ENCODE measurements around the gene SH2B2. TPM values are rescaled to one million over a fixed set of nuclear protein-coding genes. Genes with fewer than 3 reads are reported as not detected.

Gene SH2B2
- total and polyA plus RNA-seq, 2 donors (not counting 3 experiments of a cell fraction or from before 2014, with no cell fraction given): 0.69 to 0.73 TPM

DNA sequence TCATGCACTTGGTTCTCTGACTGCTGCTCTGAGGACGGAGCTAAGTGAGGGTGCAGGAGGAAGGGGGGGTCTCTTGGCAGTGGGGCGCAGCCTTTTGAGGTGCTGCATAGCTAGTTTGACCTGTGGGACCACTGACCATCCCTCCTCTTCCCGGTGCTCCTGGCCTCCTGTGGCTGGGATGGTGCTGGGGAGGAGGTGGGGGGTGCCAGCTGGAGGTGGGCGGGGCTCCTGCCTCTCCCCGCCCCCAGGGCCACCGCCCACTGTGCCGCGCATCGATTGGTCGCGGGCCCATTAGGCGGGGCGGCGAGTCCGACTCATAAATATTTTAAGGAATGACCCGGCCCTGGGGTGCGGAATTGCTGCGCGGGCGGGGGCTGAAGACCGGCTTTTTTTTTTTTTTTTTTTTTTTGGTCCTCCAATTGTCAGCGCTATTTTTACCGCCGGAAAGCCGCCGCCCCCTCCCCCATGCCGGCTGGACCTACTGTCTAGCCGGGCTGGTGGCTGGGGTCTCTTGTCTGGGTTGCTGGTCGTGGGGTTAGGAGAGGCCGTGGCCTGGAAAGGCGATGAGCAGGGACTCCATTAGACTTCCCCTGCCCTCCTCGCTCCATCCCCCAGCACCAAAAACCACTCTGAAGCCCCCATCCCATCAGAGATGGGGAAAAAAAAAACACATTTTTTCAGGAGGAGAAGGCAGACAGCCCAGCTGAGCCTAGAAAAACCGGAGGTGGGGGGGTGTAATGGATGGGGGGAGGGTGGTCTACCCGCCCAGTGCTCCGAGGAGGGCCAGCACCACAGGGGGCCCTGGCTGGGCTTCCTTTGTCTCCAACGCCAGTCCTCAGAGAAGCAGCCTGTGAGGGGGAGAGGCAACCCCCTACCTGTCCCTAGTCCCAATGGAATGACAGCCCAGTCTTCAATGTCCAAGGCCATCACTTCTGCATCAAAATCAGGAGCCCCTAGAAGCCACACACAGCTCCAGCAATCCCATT is 6.4 kb downstream of the SH2B2 start:
- CTCF ChIA-PET: interaction anchor here (0.6 to 0.7 kb wide), 2 partner anchors 8 to 787 kb away, joined by 3 to 5 read pairs; no protein-coding TSS in a partner anchor
- Histone ChIP-seq H2AFZ (ENCODE audit: low read depth, low read length) (no peak overlapping the region), H3K79me2 (ENCODE audit: control insufficient read depth, insufficient read depth, low read length) (no peaks in the 10 kb centered on the region), H3K9ac (replicated peaks; ENCODE audit: extremely low read depth, insufficient read depth, low read length) (no peak overlapping the region), H3K4me2 (ENCODE audit: insufficient read depth, low read length) (no peak overlapping the region), H3K9me3 (replicated peaks; ENCODE audit: control insufficient read depth, insufficient read depth, low read length) (no peaks in the 10 kb centered on the region), H3K4me1 (ENCODE audit: control insufficient read depth, extremely low read depth, insufficient read depth, low read length) (no peaks in the 10 kb centered on the region), H4K20me1 (replicated peaks; ENCODE audit: control insufficient read depth, extremely low read depth, insufficient read depth, low read length) (no peaks in the 10 kb centered on the region), H3K4me3 (replicated peaks in 1 of 3; ENCODE audit: insufficient read depth in 1 of 3, low read depth in 1 of 3, low read length in 3 of 3) (no peak overlapping the region), H3K27me3 (ENCODE audit: control insufficient read depth in 2 of 2, insufficient read depth in 2 of 2, low read length in 2 of 2) (peaks cover 0 to 2% of the 10 kb centered on the region in 2 experiments), H3K36me3 (ENCODE audit: control insufficient read depth in 2 of 2, extremely low read depth in 1 of 2, insufficient read depth in 2 of 2, low read length in 2 of 2) (no peaks in the 10 kb centered on the region), H3K27ac (ENCODE audit: insufficient read depth, low read depth, low read length) (no peak overlapping the region), H3K9me1 (replicated peaks; ENCODE audit: control insufficient read depth, extremely low read depth, insufficient read depth, low read length) (no peaks in the 10 kb centered on the region)
- intact Hi-C loops (cut with micrococcal nuclease) (no loop called here), dilution Hi-C loops (cut with MboI; ENCODE audit: extremely low pct_ligation_motif_present, low sequenced_read_pairs) (no loop called here)
- no TSS peak for BruUV-seq (replicated peaks)
- no peak for FAIRE-seq
- POLR2A ChIA-PET: no interaction called here
- DNase-seq (ENCODE audit: low read depth, low spot score): no peak
- TF ChIP-seq POLR2A (IDR thresholded peaks at IDR 0.05; ENCODE audit: low read depth, low read length): no peak

DNA sequence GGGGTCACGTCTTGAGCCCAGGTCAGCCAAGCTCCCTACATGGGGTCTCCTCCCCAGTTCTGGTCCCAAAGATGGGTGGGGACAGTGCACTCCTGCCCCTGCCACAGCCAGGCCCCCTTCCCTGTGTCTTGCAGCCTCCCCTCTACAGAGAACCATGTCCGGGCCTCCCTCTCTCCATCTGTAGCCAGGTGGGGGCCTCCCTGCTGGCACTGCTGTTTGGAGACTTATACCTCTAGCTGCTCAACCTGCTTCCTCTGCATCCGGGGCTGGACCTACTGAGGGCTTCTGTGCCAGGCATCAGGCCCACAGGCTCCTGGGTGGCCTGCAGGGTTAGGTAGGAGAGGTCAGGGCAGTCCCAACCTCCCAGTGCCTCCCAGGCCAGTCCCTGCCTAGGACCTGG is 7.9 kb downstream of the SH2B2 start:
- BruUV-seq (replicated peaks): no TSS peak
- dilution Hi-C loops (cut with MboI; ENCODE audit: extremely low pct_ligation_motif_present, low sequenced_read_pairs): no loop called here
- H3K9ac ChIP-seq (replicated peaks; ENCODE audit: extremely low read depth, insufficient read depth, low read length): no peak overlapping the region
- intact Hi-C loops (cut with micrococcal nuclease): no loop called here
- CTCF ChIA-PET: interaction anchor here (1.0 to 1.3 kb wide), 2 partner anchors 18 to 92 kb away, joined by 3 read pairs; no protein-coding TSS in a partner anchor
- no peak overlapping the region for H2AFZ ChIP-seq (ENCODE audit: low read depth, low read length)
- H3K4me3 ChIP-seq (replicated peaks in 1 of 3; ENCODE audit: insufficient read depth in 1 of 3, low read depth in 1 of 3, low read length in 3 of 3): no peak overlapping the region
- POLR2A ChIA-PET: no interaction called here
- no peaks in the 10 kb centered on the region for H3K36me3 ChIP-seq (ENCODE audit: control insufficient read depth in 2 of 2, extremely low read depth in 1 of 2, insufficient read depth in 2 of 2, low read length in 2 of 2)
- H3K9me3 ChIP-seq (replicated peaks; ENCODE audit: control insufficient read depth, insufficient read depth, low read length): no peaks in the 10 kb centered on the region
- FAIRE-seq (no peak), DNase-seq (ENCODE audit: low read depth, low spot score) (no peak)
- H3K4me1 ChIP-seq (ENCODE audit: control insufficient read depth, extremely low read depth, insufficient read depth, low read length): no peaks in the 10 kb centered on the region
- H4K20me1 ChIP-seq (replicated peaks; ENCODE audit: control insufficient read depth, extremely low read depth, insufficient read depth, low read length): no peaks in the 10 kb centered on the region
- TF ChIP-seq EZH2 (IDR thresholded peaks at IDR 0.05; ENCODE audit: borderline replicate concordance, low read depth, low read length, severe bottlenecking) (no peak), JUN (IDR thresholded peaks at IDR 0.05; ENCODE audit: borderline replicate concordance, insufficient read depth, insufficient read length, low read depth) (no peak), POLR2A (IDR thresholded peaks at IDR 0.05; ENCODE audit: low read depth, low read length) (no peak), FOS (IDR thresholded peaks at IDR 0.05; ENCODE audit: borderline replicate concordance, insufficient read depth, low read length) (no peak), MYC (IDR thresholded peaks at IDR 0.05; ENCODE audit: low read depth, low read length) (no peak), GATA2 (IDR thresholded peaks at IDR 0.05; ENCODE audit: insufficient read depth, insufficient read length, low read depth, low read length) (no peak)
- no peaks in the 10 kb centered on the region for H3K9me1 ChIP-seq (replicated peaks; ENCODE audit: control insufficient read depth, extremely low read depth, insufficient read depth, low read length)
- no peak overlapping the region for H3K27ac ChIP-seq (ENCODE audit: insufficient read depth, low read depth, low read length)
- H3K79me2 ChIP-seq (ENCODE audit: control insufficient read depth, insufficient read depth, low read length): no peaks in the 10 kb centered on the region
- H3K27me3 ChIP-seq (ENCODE audit: control insufficient read depth in 2 of 2, insufficient read depth in 2 of 2, low read length in 2 of 2): peaks cover 0 to 4% of the 10 kb centered on the region in 2 experiments
- H3K4me2 ChIP-seq (ENCODE audit: insufficient read depth, low read length): no peak overlapping the region

Measured in endothelial cell of umbilical vein (primary cell).